HG03558 (cell line): ENCODE measurements around the gene ANO2.

ENCODE experiments used
- ATAC-seq: cut with Tn5 transposase; IDR thresholded peaks from one replicate; pipeline ENCODE4 v1.9.1; 2021; ENCODE audit warnings: moderate number of reproducible peaks; ENCODE audit not compliant: unreplicated experiment; ENCODE audit errors: extremely low read depth

ANO2 gene

DNA sequence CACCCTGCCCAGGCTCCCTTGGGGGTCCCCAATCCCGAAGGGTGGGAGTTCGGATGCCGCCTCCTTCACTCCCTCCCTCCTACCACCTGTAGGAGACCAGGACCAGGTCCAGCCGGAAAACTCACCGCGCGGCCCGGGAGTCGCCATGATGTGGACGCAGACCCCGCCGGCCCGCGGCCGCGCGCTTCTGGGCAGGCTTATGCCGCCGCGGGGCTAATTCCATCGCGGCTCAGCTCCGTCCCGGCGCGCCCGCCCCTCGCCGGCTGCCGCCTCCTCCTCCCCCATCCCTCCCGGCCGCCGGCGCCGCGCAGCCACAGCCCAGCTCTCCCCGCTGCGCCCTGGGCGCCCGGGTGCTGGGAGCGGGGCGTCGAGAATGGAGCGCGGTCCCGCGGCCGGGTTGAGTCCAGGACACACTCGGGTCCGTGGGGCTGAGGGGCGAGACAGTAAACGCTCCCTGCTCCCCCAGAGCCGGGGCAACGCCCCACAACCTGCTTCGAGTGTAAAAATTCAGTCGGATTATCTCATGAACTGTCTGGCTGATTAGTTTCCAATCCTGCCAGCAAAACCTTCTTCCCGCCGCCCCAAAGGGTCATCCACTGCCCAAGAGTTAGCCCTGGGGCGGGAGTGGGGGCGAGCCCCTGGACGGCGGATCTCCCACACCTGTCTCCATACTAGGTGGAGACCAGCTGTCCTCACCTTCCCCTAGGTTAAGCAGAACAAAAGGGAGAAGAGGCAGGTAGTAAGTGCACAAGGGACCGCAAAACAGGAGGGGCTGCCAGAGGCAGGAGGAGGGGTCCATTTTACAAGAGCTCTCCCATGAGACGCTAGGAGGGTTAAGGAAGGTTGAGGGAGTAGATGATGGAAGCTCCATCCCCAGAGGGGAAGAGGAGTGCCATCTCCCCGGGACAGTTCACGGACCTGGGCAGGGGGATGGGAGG, at the start of gene ANO2:
Gene ANO2, minus strand, starts transcription at position 189 of the 938 bp plus-strand sequence. Its CDS starts 42 bp downstream, at position 147.
- ATAC-seq: no peak

- no peak for ATAC-seq
Observed at GRCh38 chr12:5989621-5990020, 44.6 kb upstream of the ANO2 start.

DNA sequence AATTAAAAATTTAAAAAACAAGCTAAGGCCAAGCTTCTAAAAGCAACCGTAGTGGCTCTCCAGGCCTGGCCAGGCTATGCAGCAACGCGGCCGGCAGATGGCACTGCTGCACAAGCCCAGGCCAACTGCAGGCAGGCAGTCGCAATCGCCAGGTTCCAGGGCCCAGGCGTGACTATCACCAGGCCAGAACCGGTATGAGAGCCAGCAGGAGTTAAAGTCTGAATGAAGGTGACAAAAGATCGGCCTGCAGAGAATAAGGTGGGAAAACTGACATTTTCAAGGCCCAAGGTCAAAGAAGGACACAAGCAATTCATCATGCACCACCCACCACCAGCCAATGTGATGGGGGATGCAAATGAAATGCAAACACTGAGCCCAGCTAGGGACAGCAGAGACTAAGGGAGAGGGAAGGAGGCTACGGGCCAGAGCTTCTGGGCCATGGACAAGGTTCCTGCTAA, 43.6 kb upstream of the ANO2 start:
- ATAC-seq: no peak

GRCh38 chr12:5988088-5988487, 43.0 kb upstream of the ANO2 start:
- no peak for ATAC-seq

GRCh38 chr12:5987573-5987972, 42.5 kb upstream of the ANO2 start:
- ATAC-seq: no peak

- no peak for ATAC-seq
Observed at GRCh38 chr12:5985471-5985870, 40.4 kb upstream of the ANO2 start.

DNA sequence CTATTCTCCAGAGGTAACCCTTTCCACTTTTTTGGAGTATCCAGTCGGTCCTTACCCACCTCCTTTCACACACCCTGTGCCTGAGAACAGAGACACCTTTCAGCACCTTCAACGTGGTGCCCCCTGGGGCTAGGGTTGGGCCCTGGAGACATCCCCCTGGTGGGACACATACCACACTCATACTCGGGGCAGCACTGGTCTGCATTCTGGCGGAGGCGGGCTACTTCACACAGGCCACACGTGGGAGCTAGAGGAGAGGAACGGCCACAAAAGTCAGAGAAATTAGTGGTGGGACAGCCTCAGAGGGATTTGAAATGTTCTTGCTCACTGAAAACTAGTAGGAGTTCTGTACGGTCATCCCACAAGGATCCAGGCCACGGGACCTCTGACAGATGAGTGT, 39.8 kb upstream of the ANO2 start:
- ATAC-seq: no peak

DNA sequence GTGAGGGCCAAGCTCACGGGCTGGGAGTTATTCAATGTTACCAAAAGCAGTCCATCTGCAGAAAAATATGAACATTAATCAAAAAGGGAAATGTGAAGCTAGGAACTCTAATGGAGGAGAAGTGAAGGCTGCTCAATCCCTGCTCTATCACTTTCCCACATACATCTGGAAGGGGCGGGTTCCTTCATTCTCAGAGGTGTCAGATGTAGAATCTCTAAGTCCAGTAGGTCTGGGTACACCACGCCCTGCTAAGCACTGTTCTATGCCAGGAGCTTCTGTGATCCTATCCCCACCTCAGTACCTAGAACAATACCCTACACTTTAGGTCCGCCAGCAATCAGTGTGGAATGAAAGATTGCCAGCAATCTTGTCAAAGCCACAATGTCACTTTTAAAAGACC, 37.0 kb upstream of the ANO2 start:
- no peak for ATAC-seq

GRCh38 chr12:5977556-5977955, 32.5 kb upstream of the ANO2 start:
- no peak for ATAC-seq

GRCh38 chr12:5976711-5977110, 31.7 kb upstream of the ANO2 start:
- no peak for ATAC-seq

DNA sequence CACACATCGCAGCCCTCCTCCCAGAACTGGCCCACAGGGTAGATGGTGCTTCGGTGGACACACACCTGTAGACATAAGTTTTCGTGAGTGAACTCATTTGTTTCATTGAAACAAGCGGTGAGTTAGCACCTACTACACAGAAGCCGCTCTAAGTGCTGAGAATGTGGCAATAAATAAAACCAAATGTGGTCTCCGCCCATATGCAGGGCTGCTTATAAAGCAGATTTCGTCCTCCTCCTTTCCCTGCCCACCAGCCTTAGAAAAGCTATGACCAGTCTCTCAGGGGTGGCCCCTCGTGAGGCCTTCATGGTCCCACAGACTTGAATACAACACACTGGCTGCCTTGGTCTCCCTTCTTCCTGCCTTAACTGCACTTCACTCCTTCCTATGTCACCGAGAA, 31.1 kb upstream of the ANO2 start:
- no peak for ATAC-seq

DNA sequence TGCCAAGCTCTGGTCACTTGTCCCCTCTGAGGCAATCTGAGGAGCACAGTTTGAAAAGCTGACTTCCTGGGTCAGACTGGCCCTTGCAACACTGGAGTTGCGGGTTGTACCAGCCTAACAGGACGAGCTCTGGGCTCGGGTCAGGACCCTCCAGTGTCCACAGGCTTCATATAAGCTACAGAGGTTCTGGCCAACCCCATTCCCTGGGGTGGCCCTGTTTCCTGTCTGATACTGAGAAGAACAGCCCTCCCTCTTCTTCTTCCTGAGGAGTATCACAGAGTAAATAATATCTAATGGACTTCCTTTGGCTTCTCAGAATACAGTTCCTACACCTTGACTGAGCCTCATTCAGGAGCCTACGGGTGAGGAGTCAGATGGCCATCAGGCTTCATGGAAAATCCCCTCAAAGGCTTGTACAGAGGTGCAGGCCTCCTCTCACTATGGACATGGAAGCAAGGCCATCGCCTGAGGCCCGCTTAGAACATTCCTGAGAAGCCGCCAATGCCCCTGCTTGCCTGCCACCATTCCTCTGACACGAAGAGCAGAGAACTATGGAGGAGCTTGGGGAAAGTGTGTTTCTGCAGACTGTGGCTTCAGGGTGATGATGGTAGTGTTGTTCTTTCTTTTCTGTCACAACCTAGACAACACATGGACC, 28.5 kb upstream of the ANO2 start:
- ATAC-seq: no peak

DNA sequence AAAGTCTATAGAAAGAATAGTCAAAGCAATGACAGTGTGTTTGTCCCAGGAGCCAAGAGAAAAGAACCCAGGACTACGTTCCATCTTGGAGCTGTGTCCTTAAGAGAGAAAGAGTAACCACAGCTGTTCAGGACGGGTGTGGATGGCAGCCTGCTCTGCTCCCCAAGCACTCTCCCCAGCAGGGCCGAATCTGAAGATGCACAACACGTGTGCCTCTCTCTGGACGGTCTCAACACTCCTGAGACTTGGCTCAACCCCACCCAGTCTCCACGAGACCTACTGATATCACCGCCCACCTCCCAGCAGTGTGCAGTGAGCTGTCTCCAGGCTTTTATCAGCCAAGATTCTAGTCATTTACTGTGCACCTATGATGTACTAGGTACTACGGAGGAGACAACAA, 27.3 kb upstream of the ANO2 start:
- no peak for ATAC-seq

- ATAC-seq: no peak
Observed at GRCh38 chr12:5971194-5971850, 26.3 kb upstream of the ANO2 start.

- no peak for ATAC-seq
Observed at GRCh38 chr12:5969974-5970690, 25.1 kb upstream of the ANO2 start.

DNA sequence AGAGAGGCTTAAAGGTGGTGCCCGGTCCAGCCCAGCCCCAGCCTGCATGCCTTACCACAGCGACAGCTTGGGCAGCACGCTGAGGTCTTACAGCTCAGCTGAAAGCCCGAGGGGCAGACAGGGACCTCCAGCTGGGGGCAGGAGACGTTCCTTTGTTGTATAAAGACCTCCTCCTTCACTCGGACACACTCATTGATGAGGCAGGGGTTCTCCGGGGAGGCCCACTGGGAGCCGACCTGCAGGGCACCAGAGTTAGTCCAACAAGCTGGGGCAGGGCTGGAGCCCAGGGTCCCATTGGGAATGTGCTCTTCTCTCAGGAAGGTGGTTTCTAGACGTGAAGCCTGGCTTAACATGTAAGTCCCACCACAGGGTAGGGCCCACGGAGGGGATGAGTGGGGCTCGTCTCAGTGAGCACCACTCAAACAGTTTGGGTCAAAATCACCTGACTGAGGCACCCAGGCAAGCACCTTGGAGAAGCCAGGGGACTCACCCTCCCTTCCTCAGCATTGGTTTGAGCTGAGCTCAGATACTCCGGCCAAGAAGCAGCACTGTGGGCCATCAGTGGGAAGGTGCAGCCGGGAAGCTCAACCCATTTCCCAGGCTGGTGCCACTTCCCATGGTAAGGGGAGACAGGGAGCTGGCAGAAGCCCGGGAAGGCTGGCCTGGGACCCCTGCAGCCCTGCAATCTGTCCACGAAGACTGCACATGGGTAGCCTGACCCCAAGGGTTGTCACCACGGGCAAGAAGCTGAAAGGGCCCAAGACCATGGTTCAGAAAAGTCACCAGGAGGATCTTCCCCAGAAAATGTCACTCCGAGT, 24.3 kb upstream of the ANO2 start:
- no peak for ATAC-seq

DNA sequence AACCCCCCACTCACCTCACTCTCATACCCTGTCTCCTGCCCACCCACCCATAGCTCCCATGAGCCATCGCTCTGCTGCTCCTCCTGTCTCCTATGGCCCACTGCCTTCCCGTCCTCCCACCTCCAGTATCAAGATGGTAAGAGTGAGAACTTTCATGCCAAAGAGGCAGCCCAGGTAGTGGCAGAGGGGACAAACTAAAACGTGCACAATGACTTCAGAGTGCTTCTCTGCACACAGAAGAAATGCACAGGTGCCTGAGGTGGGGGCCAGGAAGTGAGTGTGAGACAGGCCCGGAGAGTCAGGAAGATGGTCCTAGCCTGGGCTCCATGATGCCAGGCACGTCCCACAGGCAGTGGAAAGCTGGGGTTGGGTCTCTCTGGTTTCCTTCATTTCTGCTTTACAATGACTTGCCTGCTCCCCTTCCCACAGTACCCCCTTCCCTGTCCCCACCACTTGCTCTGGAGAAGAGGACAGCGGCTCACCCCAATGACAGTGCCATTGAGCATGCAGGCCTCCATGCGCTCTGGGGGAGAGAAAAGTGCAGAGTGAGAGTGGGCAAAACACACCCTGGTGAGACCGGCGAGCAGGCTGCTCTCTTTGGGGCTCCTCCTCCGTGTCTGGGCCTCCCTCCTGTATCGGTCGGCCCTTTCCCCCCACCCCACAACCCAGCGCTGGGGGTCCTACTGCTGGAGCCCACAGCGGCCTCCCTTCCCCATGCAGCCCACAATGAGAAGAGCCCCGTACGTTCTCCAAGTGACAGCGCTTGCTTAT, 22.8 kb upstream of the ANO2 start:
- ATAC-seq: no peak

DNA sequence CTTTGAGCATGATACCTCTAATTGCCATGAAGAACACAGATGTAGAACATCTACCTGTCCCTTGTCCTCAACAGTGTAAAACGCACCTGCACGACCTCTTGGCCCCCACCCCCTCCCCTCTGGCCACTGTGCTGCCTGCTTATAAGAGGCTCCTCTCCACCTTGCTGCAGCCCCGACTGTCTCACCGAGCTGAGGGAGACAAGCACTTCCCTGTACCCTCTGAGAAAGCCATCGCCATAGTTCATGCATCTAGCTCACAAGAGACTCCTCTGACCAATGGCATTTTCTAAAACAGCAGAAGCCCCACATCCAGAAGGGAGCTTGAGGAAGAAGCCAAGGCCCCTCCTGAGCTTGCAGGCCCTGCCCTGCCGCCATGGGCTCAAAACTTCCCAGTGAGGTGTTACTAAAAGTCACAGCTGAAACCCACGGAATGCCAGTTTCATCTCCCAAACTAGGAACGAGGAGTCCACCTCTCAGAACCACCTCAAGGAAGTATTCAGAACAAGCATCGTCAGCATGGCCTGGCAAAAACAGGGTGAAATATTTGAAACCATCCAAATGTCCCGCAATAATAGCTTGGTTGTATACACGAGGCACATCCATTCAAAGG, 21.5 kb upstream of the ANO2 start:
- ATAC-seq: no peak
